Dermis microvascular lymphatic vessel endothelial cell (primary cell): ENCODE results near the gene CDH16. TPM values are rescaled to one million over a fixed set of nuclear protein-coding genes. Genes with fewer than 3 reads are reported as not detected.
"Not testable (repeated sequence)": the region's sequence is repeated elsewhere in the genome, so short reads cannot be mapped to it uniquely, and the experiment has no call there.

ENCODE experiments used
- DNase-seq, 2 donors: peaks; one replicate each; pipeline versions ENCODE4 v3.0.0 to v3.0.0-alpha.2; 2010; ENCODE audit warnings: low read depth in 2 of 2
- total RNA-seq: library from RNA; depleted of rRNA; stranded (reverse); fragments of >200 nt; gene quantifications from 2 replicates; pipeline ENCODE4 v1.2.1, GENCODE V29; 2014

Gene CDH16
- total RNA-seq, 1 donor from 2014 or later: not detected

- DNase-seq: no peak
Observed at GRCh38 chr16:66898207-66898606, 20.5 kb downstream of the CDH16 start.

DNA sequence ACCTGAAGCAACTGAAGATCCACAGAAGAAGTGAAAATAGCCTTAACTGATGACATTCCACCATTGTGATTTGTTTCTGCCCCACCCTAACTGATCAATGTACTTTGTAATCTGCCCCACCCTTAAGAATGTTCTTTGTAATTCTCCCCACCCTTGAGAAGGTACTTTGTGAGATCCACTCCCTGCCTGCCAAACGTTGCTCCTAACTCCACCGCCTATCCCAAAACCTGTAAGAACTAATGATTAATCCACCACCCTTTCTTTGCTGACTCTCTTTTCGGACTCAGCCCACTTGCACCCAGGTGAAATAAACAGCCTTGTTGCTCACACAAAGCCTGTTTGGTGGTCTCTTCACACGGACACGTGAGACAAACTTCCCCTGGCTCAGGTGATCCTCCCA, 22.0 kb downstream of the CDH16 start:
- DNase-seq: not testable (repeated sequence)

DNA sequence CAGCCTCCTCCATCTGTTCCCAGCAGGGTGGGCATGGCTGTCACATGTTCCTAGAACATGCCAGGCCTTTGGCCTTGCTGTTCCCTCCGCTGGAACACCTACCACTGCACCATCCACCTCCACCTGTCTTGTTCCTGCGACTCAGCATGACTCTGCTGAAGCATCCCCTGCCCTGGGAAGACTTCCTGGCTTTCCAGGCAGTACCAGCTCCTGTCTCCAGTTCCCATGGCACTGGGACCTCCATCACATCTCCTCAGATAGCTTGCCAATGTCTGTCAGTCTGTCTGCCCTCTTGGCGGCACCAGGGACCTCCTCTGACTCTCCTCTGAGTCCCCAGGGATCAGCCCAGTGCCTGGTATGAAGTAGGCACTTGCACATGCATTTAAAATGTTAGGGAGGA, 22.7 kb downstream of the CDH16 start:
- DNase-seq: no peak

DNA sequence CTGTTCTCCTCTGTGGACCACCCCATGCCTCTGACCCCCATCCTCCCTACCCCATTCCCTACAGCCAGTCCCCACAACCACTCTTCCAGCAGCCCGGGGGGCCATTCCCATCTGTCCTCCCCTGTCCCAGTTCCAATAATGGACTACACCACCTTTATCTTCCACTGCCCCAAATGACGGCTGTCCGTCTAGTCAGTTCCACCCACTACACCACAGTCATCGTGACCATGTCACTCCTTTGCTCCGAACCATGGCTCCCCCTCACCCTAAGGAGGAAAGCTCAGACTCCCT, 23.1 kb downstream of the CDH16 start:
- DNase-seq: no peak

- DNase-seq: peak; percentile 56 to 74
Observed at GRCh38 chr16:66894948-66895688, 23.6 kb downstream of the CDH16 start.

DNA sequence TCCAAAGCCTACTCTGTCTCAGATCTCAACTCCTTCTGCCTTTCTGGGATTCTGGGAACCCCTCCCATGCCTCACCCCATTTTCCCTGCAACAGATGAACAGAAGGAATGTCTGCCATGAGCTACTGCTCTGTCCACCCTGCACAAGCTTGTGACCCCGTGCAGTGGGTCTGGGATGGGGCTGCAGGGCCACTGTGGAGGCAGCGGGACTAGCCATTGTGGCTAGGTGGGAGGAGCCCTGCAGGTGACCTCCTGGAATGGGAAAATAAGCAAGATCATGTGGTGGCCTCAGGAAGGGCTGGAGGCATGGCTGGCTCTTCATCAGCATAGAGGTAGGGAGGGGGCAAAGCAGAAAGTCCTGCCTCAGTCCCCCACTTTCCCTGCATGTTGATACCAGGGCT, 24.6 kb downstream of the CDH16 start:
- DNase-seq: no peak

- DNase-seq: no peak
Observed at GRCh38 chr16:66891797-66892196, 26.9 kb downstream of the CDH16 start.

GRCh38 chr16:66891360-66891759, 27.3 kb downstream of the CDH16 start:
- no peak for DNase-seq

GRCh38 chr16:66890799-66891198, 27.9 kb downstream of the CDH16 start:
- DNase-seq: no peak

- no peak for DNase-seq
Observed at GRCh38 chr16:66889622-66890021, 29.1 kb downstream of the CDH16 start.

- no peak for DNase-seq
Observed at GRCh38 chr16:66888647-66889615, 29.8 kb downstream of the CDH16 start.

GRCh38 chr16:66886914-66887313, 31.8 kb downstream of the CDH16 start:
- DNase-seq: no peak

DNA sequence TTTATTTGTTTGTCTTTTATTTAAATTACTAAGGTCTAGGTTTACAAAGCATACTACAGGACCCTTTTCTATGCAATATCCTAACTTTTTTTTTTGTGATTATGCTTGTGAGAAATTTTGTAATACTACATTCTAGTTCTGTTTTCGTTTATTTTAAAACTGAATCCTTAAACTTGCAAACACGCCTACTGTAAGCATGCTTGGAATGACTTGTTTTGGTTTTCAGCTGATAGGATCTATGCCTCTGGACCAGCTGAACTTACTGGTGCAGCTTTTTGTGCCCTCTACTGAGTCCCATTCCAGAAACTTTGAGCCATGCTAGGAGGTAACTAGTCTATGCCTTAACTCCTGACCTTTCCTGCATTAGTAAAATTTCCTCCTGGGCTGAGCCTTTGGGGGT, 32.4 kb downstream of the CDH16 start:
- DNase-seq: no peak

GRCh38 chr16:66885491-66885890, 33.2 kb downstream of the CDH16 start:
- no peak for DNase-seq

GRCh38 chr16:66882702-66883101, 36.0 kb downstream of the CDH16 start:
- no peak for DNase-seq

- DNase-seq: no peak
Observed at GRCh38 chr16:66881964-66882508, 36.6 kb downstream of the CDH16 start.

DNA sequence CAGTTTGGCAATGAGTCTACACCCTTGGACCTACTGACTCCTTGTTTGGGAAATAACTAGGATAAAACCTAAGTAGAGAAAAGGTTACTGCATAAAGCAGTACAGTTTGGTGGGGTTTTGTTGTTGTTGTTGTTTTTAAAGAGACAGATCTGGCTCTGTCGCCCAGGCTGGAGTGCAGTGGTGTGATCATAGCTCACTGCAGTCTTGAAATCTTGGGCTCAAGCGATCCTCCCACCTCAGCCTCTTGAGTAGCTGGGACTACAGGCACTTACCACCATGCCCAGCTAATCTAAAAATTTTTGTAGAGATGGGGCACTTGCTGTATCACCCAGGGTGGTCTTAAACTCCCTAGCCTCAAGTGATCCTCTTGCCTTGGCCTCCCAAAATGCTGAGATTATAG, 37.1 kb downstream of the CDH16 start:
- no peak for DNase-seq

DNA sequence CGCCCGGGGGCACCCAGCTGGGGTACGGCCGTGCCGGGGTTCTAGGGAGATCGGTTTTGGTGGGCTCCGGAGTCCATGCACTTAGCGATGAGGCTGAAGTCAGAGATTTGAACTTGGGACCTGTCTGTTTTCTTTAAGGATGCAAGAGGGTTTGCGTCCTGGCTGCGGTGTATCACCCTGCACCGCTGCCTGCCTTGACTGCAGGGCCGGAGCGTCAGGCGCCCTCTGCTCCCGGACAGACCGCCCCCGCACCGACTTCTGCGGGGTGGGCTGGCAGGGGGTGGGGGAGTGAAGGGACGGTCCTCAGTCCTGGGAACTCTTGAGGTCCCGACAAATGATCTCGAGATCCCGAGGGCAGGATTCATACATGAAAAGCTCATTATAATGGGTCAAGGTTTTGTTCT, 37.7 kb downstream of the CDH16 start:
- peak in 1 of 2 donors; percentile 12 for DNase-seq

DNA sequence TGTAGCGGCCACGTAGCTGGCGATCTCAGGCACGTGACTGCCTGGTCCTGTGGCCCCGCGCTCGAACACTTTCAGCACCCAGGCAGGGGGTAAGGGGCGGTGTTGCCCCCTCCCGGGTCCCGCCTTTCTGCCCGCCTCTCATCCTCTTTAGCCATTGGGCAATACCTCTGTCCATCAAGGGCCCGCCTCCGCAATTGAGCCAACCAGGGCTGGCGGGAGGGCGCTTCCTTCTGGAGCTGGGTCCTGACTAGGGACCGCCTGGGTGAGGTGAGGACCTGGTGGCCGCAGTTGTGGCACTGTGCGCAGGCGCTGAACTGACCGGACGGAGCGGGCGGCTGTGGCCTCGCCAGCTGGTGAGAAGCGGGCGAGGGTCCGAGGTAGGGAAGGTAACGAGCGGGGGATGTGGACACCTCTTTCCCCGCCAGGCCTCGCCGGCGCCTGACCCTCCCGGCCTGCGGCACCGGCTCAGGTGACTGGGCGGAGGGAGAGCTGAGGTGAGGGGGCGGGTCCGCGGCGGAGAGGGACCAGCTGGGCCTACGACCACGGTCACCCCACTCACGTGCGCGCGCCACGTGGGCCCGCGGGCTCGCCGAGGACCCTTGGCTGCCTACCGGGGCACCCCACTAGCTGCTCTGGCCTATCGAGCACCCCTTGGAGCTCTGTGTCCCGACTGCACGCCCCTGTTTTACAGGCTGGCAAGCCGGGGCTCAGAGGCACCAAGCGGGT, 38.2 kb downstream of the CDH16 start, which contains the start of gene PDP2:
PDP2 (plus strand) TSS at position 228 of the 726 bp plus-strand sequence. CDS start 3,770 bp downstream, outside the sequence.
- DNase-seq: peak; percentile 90 to 96

- no peak for DNase-seq
Observed at GRCh38 chr16:66878067-66878466, 40.6 kb downstream of the CDH16 start.

- DNase-seq: no peak
Observed at GRCh38 chr16:66874079-66874775, 44.5 kb downstream of the CDH16 start.
